Activated T-cell treated with anti-CD3 and anti-CD28 coated beads, Interleukin-2, amount 50 U/mL, for 48 hours (primary cell): ENCODE data around the gene MARS2.
"Not testable (repeated sequence)": the region's sequence is repeated elsewhere in the genome, so short reads cannot be mapped to it uniquely, and the experiment has no call there.

Source experiments
- DNase-seq, 2 experiments: peaks; one replicate each; pipeline ENCODE4 v3.0.0-alpha.2; 2020

The MARS2 gene

GRCh38 chr2:197707316-197708213 is 2.4 kb downstream of the MARS2 start:
- no peak for DNase-seq

GRCh38 chr2:197708331-197708730 is 3.2 kb downstream of the MARS2 start:
- DNase-seq, result no peak

GRCh38 chr2:197709140-197709539 is 4.0 kb downstream of the MARS2 start:
- not testable (repeated sequence) for DNase-seq

GRCh38 chr2:197710424-197711042 is 5.4 kb downstream of the MARS2 start:
- peak; percentile 35 to 41 for DNase-seq

GRCh38 chr2:197711578-197711977 is 6.4 kb downstream of the MARS2 start:
- no peak for DNase-seq

- no peak for DNase-seq
Observed at GRCh38 chr2:197713271-197713670, 8.1 kb downstream of the MARS2 start.

GRCh38 chr2:197717863-197718262 is 12.7 kb downstream of the MARS2 start:
- no peak for DNase-seq

GRCh38 chr2:197727011-197727410 is 21.8 kb downstream of the MARS2 start:
- no peak for DNase-seq

- DNase-seq, result not testable (repeated sequence)
Observed at GRCh38 chr2:197728555-197729544, 23.7 kb downstream of the MARS2 start.

- no peak for DNase-seq
Observed at GRCh38 chr2:197740200-197740599, 35.0 kb downstream of the MARS2 start.
